22Rv1 (cell line): ENCODE measurements around the gene MRPL12.

ENCODE experiments used
- H3K27ac ChIP-seq: fragments of 450-650 bp; 2 replicates; pipeline ENCODE4 v1.5.1; 2017
- ZFX ChIP-seq: fragments of 450-650 bp; IDR thresholded peaks from 2 replicates; pipeline ENCODE4 v1.6.1; 2017; ENCODE audit warnings: antibody characterized with exemption, borderline replicate concordance
- TF ChIP-seq, protein P1 (sequence below): fragments of 450-650 bp; IDR thresholded peaks from 2 replicates; pipeline ENCODE4 v1.5.1; 2017; ENCODE audit warnings: mild to moderate bottlenecking

Gene MRPL12

DNA sequence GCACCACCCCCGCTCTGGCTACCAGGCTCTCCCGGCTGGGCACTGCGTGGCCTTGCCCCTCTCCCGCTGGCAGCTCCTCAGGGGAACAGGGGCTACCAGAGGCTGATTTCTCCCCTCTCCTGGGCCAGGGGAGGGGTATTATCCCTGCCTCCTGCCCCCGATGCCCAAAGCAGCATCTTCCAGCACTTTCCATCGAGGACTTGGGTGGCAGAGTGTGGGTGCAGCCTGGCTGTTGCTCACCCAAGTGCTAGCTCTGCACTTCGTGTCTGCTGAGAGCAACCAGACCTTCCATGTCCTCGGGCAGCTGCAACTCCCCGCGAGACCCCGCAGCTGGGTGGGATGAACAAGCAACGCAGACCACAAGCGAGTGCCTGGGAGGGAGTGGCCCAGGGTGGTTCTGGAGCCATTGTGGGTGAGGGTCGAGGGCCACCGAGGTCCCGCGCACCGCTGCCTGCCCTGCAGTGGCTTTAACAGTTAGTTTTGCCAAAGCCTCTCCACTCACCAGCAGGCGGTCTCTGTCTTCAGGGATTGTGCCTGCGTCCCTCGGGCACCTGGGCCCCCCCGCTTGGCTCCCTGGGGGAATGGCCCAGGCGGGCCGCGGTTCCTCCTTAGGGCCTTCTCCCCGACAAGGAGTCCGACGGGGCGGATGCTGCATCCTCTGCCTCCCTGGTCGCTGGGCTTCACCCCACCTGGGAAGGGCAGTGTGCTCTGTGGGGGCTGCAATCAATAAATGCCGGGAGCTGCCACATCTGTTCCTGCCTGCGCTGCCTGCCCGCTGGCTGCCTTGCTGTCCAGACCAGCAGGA lies 17.3 kb downstream of the MRPL12 start:
- peak overlapping the region; percentile 92 for H3K27ac ChIP-seq
- TF ChIP-seq ZFX = no peak
- TF ChIP-seq, protein P1, sequence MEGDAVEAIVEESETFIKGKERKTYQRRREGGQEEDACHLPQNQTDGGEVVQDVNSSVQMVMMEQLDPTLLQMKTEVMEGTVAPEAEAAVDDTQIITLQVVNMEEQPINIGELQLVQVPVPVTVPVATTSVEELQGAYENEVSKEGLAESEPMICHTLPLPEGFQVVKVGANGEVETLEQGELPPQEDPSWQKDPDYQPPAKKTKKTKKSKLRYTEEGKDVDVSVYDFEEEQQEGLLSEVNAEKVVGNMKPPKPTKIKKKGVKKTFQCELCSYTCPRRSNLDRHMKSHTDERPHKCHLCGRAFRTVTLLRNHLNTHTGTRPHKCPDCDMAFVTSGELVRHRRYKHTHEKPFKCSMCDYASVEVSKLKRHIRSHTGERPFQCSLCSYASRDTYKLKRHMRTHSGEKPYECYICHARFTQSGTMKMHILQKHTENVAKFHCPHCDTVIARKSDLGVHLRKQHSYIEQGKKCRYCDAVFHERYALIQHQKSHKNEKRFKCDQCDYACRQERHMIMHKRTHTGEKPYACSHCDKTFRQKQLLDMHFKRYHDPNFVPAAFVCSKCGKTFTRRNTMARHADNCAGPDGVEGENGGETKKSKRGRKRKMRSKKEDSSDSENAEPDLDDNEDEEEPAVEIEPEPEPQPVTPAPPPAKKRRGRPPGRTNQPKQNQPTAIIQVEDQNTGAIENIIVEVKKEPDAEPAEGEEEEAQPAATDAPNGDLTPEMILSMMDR = no peak

DNA sequence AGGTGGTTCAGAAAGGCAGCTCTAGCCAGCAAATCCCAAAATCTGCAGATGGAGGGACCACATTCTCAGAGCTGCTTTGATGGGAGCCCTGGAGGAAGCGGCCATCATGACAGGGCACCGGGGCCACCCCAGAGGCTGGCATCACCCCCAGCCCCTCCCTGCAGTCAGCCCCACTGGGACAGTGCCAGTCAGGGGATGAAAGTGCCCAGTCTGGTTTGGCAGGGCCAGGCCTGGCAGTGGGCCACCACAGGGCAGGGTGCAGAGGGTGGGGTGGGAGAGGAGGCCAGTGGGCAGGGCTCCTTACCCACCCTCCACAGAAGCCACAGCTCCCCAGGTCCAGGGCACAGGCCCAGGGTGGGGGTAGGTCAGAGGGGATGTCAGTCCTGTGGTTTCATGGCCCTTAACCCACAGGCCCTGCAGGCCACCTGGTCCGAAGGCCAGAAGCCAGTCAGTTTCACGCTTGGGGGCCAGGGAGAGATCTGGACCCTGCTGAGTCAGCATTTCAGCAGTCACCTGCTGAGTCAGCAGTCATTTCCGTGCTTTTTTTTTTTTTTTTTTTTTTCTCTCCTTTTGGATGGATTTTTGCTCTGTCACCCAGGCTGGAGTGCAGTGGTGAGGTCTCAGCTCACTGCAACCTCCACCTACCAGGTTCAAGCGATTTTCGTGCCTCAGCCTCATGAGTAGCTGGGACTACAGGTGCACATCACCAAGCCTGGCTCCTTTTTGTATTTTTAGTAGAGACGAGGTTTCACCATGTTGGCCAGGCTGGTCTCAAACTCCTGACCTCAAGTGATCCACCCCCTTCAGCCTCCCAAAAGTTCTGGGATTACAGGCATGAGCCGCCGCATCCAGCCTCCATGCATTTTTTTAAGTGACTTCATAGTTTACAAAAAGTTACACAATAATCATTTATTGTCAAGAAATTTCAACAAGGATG lies 19.3 kb downstream of the MRPL12 start:
- H3K27ac ChIP-seq = peak overlapping the region; percentile 92
- TF ChIP-seq, protein P1 = no peak
- TF ChIP-seq ZFX = no peak

- H3K27ac ChIP-seq = peak overlapping the region; percentile 92
- no peak for TF ChIP-seq ZFX
- TF ChIP-seq, protein P1 = no peak
Observed at GRCh38 chr17:81723651-81724209, 20.6 kb downstream of the MRPL12 start.

DNA sequence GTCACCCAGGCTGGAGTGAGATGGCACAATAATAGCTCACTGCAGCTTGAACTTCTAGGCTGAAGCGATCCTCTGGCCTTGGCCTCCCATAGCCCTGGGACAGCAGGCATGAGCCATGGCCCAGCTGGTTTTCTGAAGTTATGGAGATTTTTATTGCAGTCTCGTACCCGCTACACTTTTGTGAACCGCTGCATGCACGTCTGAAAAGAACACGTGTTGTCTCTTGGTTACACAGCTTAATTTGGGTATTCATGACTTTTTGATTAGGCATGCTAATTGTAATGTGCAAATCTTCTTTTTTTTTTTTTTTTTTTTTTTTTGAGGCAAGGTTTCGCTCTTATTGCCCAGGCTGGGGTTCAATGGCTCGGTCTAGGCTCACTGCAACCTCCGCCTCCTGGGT lies 22.3 kb downstream of the MRPL12 start:
- peak overlapping the region; percentile 69 for H3K27ac ChIP-seq
- TF ChIP-seq, protein P1 = no peak
- TF ChIP-seq ZFX = no peak

GRCh38 chr17:81726004-81726403 lies 22.8 kb downstream of the MRPL12 start:
- no peak for TF ChIP-seq ZFX
- TF ChIP-seq, protein P1 = no peak
- H3K27ac ChIP-seq = peak overlapping the region; percentile 69

DNA sequence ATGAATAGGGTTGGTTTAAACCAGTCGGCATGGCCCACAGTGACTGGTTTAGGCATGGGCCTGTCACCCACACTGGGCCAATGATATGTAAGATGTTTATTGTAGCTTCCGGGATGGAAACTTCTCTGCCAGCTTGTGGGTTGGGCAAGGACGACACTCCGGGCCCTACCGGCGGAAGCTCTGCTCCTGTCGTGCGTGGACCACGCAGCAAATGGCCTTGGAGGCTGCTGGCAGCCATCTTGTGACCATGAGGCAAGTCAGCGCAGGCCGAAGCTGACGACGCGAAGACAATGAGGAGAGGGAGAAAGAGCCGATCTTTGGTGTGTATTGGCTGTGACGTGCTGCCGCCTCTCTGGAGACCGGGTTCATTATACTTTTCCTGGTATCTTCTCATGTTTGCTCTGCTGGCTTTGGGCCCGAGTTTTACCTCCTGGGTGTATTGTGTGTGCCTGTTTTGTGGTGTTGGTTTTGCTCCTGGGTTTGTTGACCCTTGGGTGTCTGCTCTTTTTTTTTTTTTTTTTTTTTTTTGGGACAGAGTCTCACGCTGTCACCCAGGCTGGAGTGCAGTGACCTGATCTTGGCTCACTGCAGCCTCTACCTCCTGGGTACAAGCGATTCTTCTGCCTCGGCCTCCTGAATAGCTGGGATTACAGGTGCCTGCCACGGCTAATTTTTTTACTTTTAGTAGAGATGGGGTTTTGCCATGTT lies 24.3 kb downstream of the MRPL12 start:
- TF ChIP-seq, protein P1 = no peak
- TF ChIP-seq ZFX = no peak
- H3K27ac ChIP-seq = peak overlapping the region; percentile 69
